ENCODE results near the gene ATP2B2.

- TF ChIP-seq CTCF (IDR thresholded peaks at IDR 0.05): no peak
- no peak for TF ChIP-seq POLR2A (IDR thresholded peaks at IDR 0.05)
- no peak for TF ChIP-seq POLR2AphosphoS5 (IDR thresholded peaks at IDR 0.05)
- no peak for TF ChIP-seq EP300 (IDR thresholded peaks at IDR 0.05; ENCODE audit: low read depth)
Observed at GRCh38 chr3:10390641-10391373, 114.6 kb downstream of the ATP2B2 start.

Data from transverse colon (tissue), 4 donors.